Measurements from ENCODE around the gene ANKRD44.
A peak's percentile ranks its signal among the peaks of the same experiment; 100 is the strongest.
"Not testable (repeated sequence)": the region's sequence is repeated elsewhere in the genome, so short reads cannot be mapped to it uniquely, and the experiment has no call there.

Gene ANKRD44

DNA sequence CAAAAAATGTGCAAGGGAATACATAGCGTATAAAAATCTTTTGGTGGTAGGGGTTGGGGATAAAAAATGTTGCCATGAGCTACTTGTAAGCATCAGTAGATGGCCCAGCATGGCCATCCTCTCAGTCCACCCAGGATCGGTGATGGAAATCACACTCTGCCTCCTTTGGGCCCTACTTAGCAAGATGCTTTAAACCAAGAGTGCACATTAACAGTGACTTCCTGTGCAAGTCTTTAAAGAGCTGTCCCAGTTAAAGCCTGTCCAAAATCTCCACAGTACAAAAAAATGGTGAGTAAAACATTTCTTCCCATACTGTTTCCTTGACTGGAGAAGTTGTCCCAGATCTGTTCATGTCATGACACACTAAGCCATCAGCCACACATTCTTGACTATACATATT, 18.0 kb downstream of the ANKRD44 start:
- no peak for DNase-seq
- H2BK120ac ChIP-seq (ENCODE audit: insufficient read depth, low read length, poor library complexity) = no peak overlapping the region
- no peak overlapping the region for H3K14ac ChIP-seq (ENCODE audit: low read length)
- no peak overlapping the region for H3K9ac ChIP-seq (ENCODE audit: low read length)
- H3K79me2 ChIP-seq (ENCODE audit: control insufficient read depth, insufficient read depth, low read length, poor library complexity) = no peaks in the 10 kb centered on the region
- H3K4me1 ChIP-seq (ENCODE audit: control insufficient read depth in 1 of 2, insufficient read depth in 2 of 2, low read length in 2 of 2) = no peaks in the 10 kb centered on the region
- no CpG with 5 or more reads among the region's 2 CpGs for WGBS (ENCODE audit: extremely low coverage, insufficient coverage, insufficient read length)
- no peaks in the 10 kb centered on the region for H3K36me3 ChIP-seq (ENCODE audit: control insufficient read depth in 1 of 2, insufficient read depth in 2 of 2, low read length in 2 of 2)
- no peaks in the 10 kb centered on the region for H3K27me3 ChIP-seq (ENCODE audit: insufficient read depth, low read length)
- no peak overlapping the region for H2AFZ ChIP-seq (ENCODE audit: insufficient read depth, low read length, poor library complexity)
- H2BK12ac ChIP-seq (ENCODE audit: low read length) = no peak overlapping the region
- H3K4me2 ChIP-seq (ENCODE audit: low read length) = no peak overlapping the region
- no peak overlapping the region for H2BK5ac ChIP-seq (ENCODE audit: low read depth, low read length, poor library complexity)
- H3K79me1 ChIP-seq (ENCODE audit: low read length) = no peaks in the 10 kb centered on the region
- H3K18ac ChIP-seq (ENCODE audit: low read length) = no peak overlapping the region
- H4K91ac ChIP-seq (ENCODE audit: low read depth, low read length) = no peak overlapping the region
- H3K23ac ChIP-seq (ENCODE audit: low read length) = no peak overlapping the region
- no peak overlapping the region for H3K4me3 ChIP-seq (ENCODE audit: low read depth, low read length)
- H4K12ac ChIP-seq (ENCODE audit: low read depth, low read length) = no peak overlapping the region
- no peak overlapping the region for H2AK5ac ChIP-seq (ENCODE audit: low read length)
- H4K8ac ChIP-seq (ENCODE audit: low read depth, low read length) = no peak overlapping the region
- no peak overlapping the region for H3K27ac ChIP-seq (ENCODE audit: low read depth, low read length)
- H3K4ac ChIP-seq (ENCODE audit: low read depth, low read length) = no peak overlapping the region
- H3K9me3 ChIP-seq (ENCODE audit: insufficient read depth, low read depth, low read length) = no peaks in the 10 kb centered on the region

DNA sequence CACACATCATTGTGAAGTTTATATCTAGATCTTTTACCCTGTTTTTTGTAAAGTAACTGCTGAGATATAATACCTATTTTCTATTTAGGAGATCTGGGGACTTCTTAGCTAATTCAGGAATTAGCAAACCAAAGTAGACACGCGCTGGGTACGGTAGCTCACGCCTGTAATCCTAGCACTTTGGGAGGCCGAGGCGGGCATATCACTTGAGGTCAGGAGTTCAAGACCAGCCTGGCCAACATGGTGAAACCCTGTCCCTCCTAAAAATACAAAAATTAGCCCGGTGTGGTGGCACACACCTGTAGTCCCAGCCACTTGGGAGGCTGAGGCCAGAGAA, 23.0 kb downstream of the ANKRD44 start:
- not testable (repeated sequence) for H2BK12ac ChIP-seq (ENCODE audit: low read length); H3K27me3 ChIP-seq (ENCODE audit: insufficient read depth, low read length); H3K18ac ChIP-seq (ENCODE audit: low read length); H3K4me3 ChIP-seq (ENCODE audit: low read depth, low read length); H3K14ac ChIP-seq (ENCODE audit: low read length); H4K12ac ChIP-seq (ENCODE audit: low read depth, low read length); H3K27ac ChIP-seq (ENCODE audit: low read depth, low read length); H2AFZ ChIP-seq (ENCODE audit: insufficient read depth, low read length, poor library complexity); H3K4me2 ChIP-seq (ENCODE audit: low read length); DNase-seq; H3K36me3 ChIP-seq (ENCODE audit: control insufficient read depth in 1 of 2, insufficient read depth in 2 of 2, low read length in 2 of 2); H3K9ac ChIP-seq (ENCODE audit: low read length); H3K23ac ChIP-seq (ENCODE audit: low read length); H2BK5ac ChIP-seq (ENCODE audit: low read depth, low read length, poor library complexity); H4K91ac ChIP-seq (ENCODE audit: low read depth, low read length); H4K8ac ChIP-seq (ENCODE audit: low read depth, low read length); H3K79me1 ChIP-seq (ENCODE audit: low read length); H3K4me1 ChIP-seq (ENCODE audit: control insufficient read depth in 1 of 2, insufficient read depth in 2 of 2, low read length in 2 of 2); H3K4ac ChIP-seq (ENCODE audit: low read depth, low read length); H2BK120ac ChIP-seq (ENCODE audit: insufficient read depth, low read length, poor library complexity); H3K9me3 ChIP-seq (ENCODE audit: insufficient read depth, low read depth, low read length); H2AK5ac ChIP-seq (ENCODE audit: low read length); H3K79me2 ChIP-seq (ENCODE audit: control insufficient read depth, insufficient read depth, low read length, poor library complexity)
- WGBS (ENCODE audit: extremely low coverage, insufficient coverage, insufficient read length) = no CpG with 5 or more reads among the region's 7 CpGs

DNA sequence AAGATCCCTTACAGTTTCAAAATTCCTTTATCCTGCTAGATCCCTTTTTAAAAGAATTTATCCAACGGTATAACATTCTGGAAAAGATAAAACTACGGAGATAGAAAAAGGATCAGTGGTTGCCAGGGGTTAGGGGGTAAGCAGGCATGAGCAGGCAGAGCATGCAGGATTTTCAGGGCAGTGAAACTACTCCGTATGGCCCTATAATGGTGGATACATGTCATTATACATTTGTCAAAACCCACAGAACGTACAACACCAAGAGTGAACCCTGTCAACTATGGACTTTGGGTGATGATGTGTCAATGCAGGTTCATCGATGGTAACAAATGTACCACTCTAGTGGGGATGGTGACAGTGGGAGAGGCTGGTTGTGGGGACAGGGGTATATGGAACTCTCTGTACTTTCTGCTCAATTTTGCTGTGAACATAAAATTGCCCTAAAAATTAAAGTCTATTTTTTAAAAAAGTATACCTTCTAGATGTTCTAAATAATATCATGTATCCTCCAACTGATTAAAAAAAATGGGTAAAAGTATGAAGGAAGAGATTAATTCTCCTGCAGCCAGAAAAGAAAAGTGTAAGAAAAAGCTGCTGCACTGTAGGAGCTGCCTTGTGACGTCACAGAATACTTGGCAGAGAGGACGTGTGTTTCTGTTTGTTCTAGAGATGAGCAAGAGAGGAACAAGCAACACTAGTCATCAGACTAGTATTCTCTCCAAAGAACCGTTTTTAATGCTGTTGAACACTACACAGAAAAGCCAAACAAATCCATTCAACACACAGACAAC, 23.6 kb downstream of the ANKRD44 start:
- Histone ChIP-seq H3K4me1 (ENCODE audit: control insufficient read depth in 1 of 2, insufficient read depth in 2 of 2, low read length in 2 of 2) (no peaks in the 10 kb centered on the region), H3K27ac (ENCODE audit: low read depth, low read length) (no peak overlapping the region), H3K4me2 (ENCODE audit: low read length) (no peak overlapping the region), H3K27me3 (ENCODE audit: insufficient read depth, low read length) (no peaks in the 10 kb centered on the region), H3K23ac (ENCODE audit: low read length) (no peak overlapping the region), H2AFZ (ENCODE audit: insufficient read depth, low read length, poor library complexity) (no peak overlapping the region), H2BK120ac (ENCODE audit: insufficient read depth, low read length, poor library complexity) (no peak overlapping the region), H4K12ac (ENCODE audit: low read depth, low read length) (no peak overlapping the region), H3K9ac (ENCODE audit: low read length) (no peak overlapping the region), H3K14ac (ENCODE audit: low read length) (no peak overlapping the region), H3K36me3 (ENCODE audit: control insufficient read depth in 1 of 2, insufficient read depth in 2 of 2, low read length in 2 of 2) (no peaks in the 10 kb centered on the region), H2BK12ac (ENCODE audit: low read length) (no peak overlapping the region), H4K8ac (ENCODE audit: low read depth, low read length) (no peak overlapping the region), H3K9me3 (ENCODE audit: insufficient read depth, low read depth, low read length) (no peaks in the 10 kb centered on the region), H3K79me1 (ENCODE audit: low read length) (no peaks in the 10 kb centered on the region), H4K91ac (ENCODE audit: low read depth, low read length) (no peak overlapping the region), H3K79me2 (ENCODE audit: control insufficient read depth, insufficient read depth, low read length, poor library complexity) (no peaks in the 10 kb centered on the region), H2BK5ac (ENCODE audit: low read depth, low read length, poor library complexity) (no peak overlapping the region), H3K18ac (ENCODE audit: low read length) (no peak overlapping the region), H3K4ac (ENCODE audit: low read depth, low read length) (no peak overlapping the region), H2AK5ac (ENCODE audit: low read length) (no peak overlapping the region), H3K4me3 (ENCODE audit: low read depth, low read length) (no peak overlapping the region)
- WGBS (ENCODE audit: extremely low coverage, insufficient coverage, insufficient read length) = no CpG with 5 or more reads among the region's 8 CpGs
- DNase-seq = peak in 1 of 2 donors; percentile 18

DNA sequence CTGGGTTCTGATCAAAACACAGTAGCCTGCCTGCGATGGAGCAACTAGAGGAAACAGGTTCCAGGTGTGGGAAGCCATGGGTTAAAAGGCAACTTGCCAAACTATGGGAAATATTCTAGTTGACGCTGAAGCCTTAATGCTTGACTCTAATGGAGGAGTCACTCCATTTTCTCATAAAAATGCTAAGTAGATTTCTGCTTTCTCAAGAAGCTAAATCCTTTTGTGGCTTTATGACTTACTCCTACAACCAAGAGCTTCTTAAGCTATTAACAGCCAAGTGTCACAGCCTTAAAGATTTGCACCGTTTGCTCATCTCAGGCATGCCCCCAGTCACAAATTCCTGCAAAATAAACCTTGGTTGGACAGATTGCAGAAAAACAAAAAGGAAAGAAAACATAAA, 25.2 kb downstream of the ANKRD44 start:
- H4K8ac ChIP-seq (ENCODE audit: low read depth, low read length) = no peak overlapping the region
- H3K9ac ChIP-seq (ENCODE audit: low read length) = no peak overlapping the region
- no peak overlapping the region for H2BK12ac ChIP-seq (ENCODE audit: low read length)
- H2AFZ ChIP-seq (ENCODE audit: insufficient read depth, low read length, poor library complexity) = no peak overlapping the region
- no peaks in the 10 kb centered on the region for H3K4me1 ChIP-seq (ENCODE audit: control insufficient read depth in 1 of 2, insufficient read depth in 2 of 2, low read length in 2 of 2)
- no peaks in the 10 kb centered on the region for H3K79me1 ChIP-seq (ENCODE audit: low read length)
- no peaks in the 10 kb centered on the region for H3K27me3 ChIP-seq (ENCODE audit: insufficient read depth, low read length)
- no peak overlapping the region for H3K4me2 ChIP-seq (ENCODE audit: low read length)
- H4K91ac ChIP-seq (ENCODE audit: low read depth, low read length) = no peak overlapping the region
- H3K4me3 ChIP-seq (ENCODE audit: low read depth, low read length) = no peak overlapping the region
- no peak for DNase-seq
- H3K36me3 ChIP-seq (ENCODE audit: control insufficient read depth in 1 of 2, insufficient read depth in 2 of 2, low read length in 2 of 2) = no peaks in the 10 kb centered on the region
- no peak overlapping the region for H2AK5ac ChIP-seq (ENCODE audit: low read length)
- H3K18ac ChIP-seq (ENCODE audit: low read length) = no peak overlapping the region
- no peaks in the 10 kb centered on the region for H3K79me2 ChIP-seq (ENCODE audit: control insufficient read depth, insufficient read depth, low read length, poor library complexity)
- no peak overlapping the region for H3K27ac ChIP-seq (ENCODE audit: low read depth, low read length)
- no peak overlapping the region for H3K23ac ChIP-seq (ENCODE audit: low read length)
- H2BK120ac ChIP-seq (ENCODE audit: insufficient read depth, low read length, poor library complexity) = no peak overlapping the region
- no CpG with 5 or more reads among the region's 3 CpGs for WGBS (ENCODE audit: extremely low coverage, insufficient coverage, insufficient read length)
- H3K14ac ChIP-seq (ENCODE audit: low read length) = no peak overlapping the region
- no peak overlapping the region for H4K12ac ChIP-seq (ENCODE audit: low read depth, low read length)
- H3K4ac ChIP-seq (ENCODE audit: low read depth, low read length) = no peak overlapping the region
- no peaks in the 10 kb centered on the region for H3K9me3 ChIP-seq (ENCODE audit: insufficient read depth, low read depth, low read length)
- H2BK5ac ChIP-seq (ENCODE audit: low read depth, low read length, poor library complexity) = no peak overlapping the region

Measured in trophoblast cell (in vitro differentiated cells and primary cell).